NT2/D1 (cell line): Measurements from ENCODE around the gene GALC.

Experiments used
- SUZ12 ChIP-seq: IDR thresholded peaks from 2 replicates; pipeline ENCODE4 v1.6.1; 2011; ENCODE audit not compliant: insufficient read length, insufficient read depth; ENCODE audit errors: extremely low read depth
- ZNF274 ChIP-seq: IDR thresholded peaks from 2 replicates; pipeline ENCODE4 v1.6.1; 2011; ENCODE audit warnings: mild to moderate bottlenecking, low read depth, low read length

DNA sequence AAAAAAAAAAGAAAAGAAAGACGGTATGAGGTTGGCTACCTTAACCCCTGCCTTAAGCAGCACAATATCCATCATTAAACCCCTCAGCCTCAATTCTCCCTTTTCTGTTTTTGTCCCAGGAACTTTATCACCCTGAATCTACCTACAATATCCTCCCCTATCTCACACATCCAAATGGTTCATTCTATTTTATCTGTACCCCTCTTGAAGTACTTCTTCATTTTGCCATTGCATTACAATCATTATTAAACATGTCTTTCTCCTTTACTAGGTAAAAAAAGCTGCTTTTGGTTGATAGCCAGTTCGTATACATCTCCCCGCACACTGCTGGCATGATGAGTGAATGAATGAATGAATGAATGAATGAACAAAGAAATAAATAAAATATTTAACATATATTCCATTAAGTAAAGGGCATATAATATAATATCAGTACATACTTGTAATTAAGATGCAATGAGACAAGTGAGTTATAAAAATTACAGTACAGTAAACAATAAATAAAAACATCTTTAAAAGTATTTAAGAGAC, 11.6 kb upstream of the GALC start:
- no peak for TF ChIP-seq SUZ12
- no peak for TF ChIP-seq ZNF274
